ENCODE data around the gene TMEM126A.

The TMEM126A gene

DNA sequence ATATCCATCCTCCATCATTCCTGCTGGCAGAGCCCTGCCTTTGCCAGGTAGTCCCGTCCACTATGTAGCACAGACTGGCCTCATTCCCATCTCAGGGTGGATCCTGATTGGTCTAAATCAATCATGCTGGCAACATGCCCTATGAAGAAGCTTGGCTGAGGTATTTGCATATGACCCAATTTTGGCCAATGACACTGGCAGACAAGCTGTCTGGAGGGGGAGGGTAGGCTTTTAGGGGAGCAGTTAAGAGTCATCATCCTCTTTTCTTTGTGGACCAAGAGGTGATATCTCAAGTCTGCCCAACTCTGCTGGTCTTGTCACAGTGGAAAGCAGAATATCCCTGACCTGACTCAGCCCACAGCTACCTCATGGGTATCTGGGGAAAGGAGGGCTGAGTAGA is 33.1 kb downstream of the TMEM126A start:
- TF ChIP-seq, protein P1, sequence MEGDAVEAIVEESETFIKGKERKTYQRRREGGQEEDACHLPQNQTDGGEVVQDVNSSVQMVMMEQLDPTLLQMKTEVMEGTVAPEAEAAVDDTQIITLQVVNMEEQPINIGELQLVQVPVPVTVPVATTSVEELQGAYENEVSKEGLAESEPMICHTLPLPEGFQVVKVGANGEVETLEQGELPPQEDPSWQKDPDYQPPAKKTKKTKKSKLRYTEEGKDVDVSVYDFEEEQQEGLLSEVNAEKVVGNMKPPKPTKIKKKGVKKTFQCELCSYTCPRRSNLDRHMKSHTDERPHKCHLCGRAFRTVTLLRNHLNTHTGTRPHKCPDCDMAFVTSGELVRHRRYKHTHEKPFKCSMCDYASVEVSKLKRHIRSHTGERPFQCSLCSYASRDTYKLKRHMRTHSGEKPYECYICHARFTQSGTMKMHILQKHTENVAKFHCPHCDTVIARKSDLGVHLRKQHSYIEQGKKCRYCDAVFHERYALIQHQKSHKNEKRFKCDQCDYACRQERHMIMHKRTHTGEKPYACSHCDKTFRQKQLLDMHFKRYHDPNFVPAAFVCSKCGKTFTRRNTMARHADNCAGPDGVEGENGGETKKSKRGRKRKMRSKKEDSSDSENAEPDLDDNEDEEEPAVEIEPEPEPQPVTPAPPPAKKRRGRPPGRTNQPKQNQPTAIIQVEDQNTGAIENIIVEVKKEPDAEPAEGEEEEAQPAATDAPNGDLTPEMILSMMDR (IDR thresholded peaks at IDR 0.05), result no peak

DNA sequence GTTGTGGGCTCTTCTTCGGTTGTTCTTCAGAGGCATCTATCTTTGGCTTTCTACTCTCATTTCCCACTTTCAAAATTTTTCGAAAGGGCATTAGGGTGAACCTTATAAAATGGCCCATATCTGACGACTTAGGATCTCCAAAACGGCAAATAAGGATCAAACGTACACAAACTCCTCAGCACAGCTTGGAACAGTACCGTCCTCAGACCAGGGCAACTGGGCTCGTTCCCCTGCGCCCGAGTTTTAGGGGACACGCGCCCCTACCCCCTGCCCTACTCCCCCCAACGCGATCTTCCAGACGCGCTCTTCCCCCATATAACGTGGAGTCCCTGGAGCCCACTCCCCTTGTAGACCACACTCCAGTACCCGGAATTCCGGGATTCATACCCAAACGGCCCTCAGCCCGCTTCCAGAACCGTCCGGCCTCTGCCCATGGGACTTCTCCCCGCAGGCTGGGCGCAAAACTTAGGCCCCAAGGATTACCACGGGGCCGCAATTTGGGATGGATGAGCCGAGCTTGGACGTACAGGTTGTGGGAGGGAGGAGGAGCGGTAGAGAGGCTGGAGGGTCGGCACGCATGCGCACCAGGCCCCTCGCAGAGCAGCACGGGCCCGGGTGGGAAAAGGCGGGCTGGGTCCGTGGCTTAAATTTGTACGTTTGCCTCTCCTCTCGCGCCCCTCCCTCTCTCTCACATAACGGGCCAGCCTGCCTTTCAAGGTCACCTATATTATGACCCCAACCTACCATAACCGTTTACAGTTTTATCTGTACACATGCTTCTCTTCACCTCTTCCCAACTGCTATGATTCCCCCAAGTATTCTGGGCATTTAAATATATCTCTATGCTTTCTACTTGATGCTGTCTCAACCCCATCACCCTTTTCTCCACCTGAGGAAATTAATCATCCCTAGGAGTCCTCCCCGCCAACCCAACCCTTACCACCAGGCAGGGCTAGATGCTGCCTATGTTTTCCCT is 34.9 kb downstream of the TMEM126A start:
- TF ChIP-seq, protein P1 (IDR thresholded peaks at IDR 0.05), result no peak

DNA sequence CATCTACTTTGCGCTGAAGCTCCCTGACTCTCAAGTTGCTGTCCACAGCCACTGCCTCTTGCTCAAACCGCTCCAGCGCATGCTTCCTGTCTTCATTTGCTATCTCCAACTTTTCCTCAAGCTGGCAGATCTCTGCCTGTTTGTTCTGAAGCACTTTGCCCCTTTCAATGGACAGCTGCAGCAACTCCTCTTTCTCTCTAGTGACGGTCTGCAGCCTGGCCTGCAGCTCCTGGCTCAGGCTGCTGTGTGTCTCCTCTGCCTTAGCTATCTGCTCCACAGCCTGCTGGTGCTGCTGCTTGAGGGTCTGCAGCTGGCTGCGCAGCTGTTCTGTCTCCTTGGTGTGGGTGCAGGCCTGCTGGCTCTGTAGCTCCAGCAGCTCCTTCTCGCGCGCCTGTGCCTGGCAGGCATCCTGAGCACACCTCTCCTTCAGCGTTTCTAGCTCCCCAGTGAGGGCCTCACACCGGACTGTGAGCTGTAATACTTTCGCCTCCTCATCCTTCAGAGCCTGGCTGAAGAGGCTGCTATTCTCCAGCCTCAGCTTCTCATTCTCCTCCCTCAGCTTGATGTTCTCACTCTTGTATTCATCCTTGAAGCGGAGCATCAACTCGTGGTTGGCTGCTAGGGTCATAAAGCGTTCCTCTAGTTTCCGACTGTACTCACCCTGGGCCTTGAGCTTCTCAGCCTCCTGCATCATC is 37.5 kb downstream of the TMEM126A start:
- TF ChIP-seq, protein P1 (IDR thresholded peaks at IDR 0.05), result no peak

DNA sequence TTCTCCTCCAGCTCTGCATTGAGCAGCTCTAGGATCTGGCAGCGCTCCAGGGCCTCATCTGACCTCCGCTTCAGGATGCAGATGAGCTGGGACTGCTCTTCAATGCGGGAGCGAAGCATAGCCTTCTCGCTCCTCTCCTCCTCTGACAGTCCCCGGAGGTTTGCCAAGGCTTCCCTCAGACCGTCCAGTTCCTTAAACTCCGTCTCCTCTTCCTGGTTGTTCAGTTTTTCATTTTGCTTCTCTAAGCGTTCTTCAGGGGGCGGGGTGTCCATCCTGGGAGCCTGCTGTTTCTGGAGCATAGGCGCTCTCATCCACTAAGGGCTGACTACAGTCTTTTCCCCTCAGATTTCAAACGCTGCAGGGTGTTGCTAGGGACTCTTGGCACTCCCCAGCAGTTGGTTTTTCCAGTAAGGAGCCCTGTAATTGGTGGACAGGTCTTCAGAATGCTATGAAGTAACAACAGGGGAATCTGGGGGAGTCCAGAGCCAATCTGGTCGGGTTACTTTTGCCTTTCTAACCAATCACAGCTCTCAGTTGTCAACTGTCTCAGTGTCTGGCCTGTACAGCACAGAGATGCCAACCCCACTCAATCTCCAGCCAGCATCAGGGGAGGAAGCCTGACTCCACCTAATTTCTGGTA is 38.2 kb downstream of the TMEM126A start, which contains the start of gene CCDC89:
CCDC89 (minus strand) TSS at position 376 of the 640 bp plus-strand sequence; CDS start at position 311, 65 bp downstream.
- TF ChIP-seq, protein P1 (IDR thresholded peaks at IDR 0.05), result no peak

DNA sequence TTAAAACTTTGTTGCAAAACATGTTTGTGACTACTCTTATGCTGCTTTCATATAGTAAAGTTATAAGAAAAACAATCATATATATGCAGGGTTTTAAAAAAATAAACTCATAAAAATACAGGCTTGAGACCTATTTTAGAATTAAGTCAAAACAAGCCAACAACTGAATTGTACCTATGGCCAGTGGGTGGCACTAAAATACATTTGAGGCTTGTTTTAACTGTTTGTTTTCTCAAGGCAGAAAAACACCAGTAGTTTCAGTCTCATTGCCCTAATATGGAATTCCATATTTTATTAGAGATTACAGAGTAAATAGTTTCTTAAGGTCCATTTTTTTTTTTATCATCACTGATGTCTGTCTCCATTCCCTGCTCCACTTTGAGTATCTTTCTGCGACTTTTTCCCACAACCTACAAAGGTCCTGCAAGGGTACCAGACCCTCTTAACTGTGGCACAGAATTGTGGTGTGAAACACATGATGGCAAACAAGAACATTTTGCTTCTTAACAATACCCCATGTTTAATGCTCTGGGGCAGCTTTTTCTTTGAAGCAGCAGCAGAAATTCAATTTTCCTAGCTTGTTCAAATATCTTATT is 46.7 kb downstream of the TMEM126A start:
- TF ChIP-seq, protein P1 (IDR thresholded peaks at IDR 0.05), result peak; percentile 81

DNA sequence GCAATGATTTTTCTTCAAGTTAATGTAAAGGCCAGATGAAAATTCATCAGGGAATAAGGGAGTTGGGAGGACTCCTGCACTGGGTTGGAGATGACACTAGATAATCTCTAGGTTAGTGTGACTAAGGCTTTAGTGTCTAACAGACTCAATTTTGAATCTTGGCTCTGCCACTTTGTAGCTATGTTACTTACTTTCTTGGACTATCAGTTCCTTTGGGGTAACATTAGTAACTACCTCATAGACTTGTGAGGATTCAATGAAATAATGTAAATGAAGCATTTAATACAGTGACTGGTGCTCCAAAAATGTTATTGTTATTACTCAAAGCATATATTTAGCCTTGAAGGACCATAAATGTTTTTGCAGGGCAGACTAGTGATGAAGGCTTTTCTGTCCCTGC is 47.8 kb downstream of the TMEM126A start:
- TF ChIP-seq, protein P1 (IDR thresholded peaks at IDR 0.05), result no peak

DNA sequence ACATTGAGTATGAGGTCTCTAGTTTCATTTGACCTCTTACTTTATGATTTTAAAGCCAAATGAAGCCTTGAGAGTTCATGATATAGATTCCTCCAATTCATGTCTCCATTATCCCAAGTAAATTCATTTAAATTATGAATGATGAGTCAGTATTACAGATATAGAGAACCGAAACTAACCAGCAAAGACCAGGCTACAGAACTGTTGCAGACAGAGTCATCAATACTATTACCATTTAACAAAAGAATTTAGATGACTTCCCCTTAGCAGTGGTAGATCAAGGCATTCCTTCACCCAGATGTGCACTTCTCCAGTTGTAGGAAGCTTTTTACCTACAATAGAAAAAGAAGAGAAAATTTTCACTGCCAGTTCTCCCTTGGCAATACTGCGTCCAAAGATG is 50.0 kb downstream of the TMEM126A start:
- TF ChIP-seq, protein P1 (IDR thresholded peaks at IDR 0.05), result no peak
